C4-2B (cell line): ENCODE results near the gene NAV3.

Experiments used
- CTCF ChIP-seq: fragments of 450-650 bp; conservative IDR thresholded peaks from 2 replicates; pipeline ENCODE4 v1.5.1; 2017; ENCODE audit warnings: mild to moderate bottlenecking
- ZFX ChIP-seq: fragments of 450-650 bp; IDR thresholded peaks from 2 replicates; pipeline ENCODE4 v1.6.1; 2017

DNA sequence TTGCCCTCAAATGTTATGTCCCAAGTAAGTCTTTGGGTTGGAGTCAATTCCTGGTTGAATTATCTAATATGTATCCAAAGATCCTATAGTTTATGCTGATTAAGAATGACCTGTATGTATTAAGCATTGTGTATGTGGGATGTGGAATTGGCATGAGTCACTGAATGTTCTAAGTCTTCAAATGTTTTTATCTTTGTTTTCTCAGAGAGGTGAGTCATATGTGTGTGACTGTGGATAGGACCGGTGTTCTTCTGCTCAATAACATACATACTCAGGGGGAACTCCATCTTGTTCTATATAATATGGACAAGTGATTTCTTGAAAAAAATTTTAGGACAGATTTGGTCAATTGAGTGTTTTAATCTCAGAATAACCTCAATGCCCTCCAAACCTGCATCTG, 57.9 kb downstream of the NAV3 start:
- TF ChIP-seq CTCF (no peak), ZFX (no peak)
